ENCODE measurements around the gene ONECUT3. TPM values are rescaled to one million over a fixed set of nuclear protein-coding genes. Genes with fewer than 3 reads are reported as not detected.
A peak's percentile ranks its signal among the peaks of the same experiment; 100 is the strongest.

Gene ONECUT3
- total and polyA plus RNA-seq, 2 donors from 2014 or later: not detected

DNA sequence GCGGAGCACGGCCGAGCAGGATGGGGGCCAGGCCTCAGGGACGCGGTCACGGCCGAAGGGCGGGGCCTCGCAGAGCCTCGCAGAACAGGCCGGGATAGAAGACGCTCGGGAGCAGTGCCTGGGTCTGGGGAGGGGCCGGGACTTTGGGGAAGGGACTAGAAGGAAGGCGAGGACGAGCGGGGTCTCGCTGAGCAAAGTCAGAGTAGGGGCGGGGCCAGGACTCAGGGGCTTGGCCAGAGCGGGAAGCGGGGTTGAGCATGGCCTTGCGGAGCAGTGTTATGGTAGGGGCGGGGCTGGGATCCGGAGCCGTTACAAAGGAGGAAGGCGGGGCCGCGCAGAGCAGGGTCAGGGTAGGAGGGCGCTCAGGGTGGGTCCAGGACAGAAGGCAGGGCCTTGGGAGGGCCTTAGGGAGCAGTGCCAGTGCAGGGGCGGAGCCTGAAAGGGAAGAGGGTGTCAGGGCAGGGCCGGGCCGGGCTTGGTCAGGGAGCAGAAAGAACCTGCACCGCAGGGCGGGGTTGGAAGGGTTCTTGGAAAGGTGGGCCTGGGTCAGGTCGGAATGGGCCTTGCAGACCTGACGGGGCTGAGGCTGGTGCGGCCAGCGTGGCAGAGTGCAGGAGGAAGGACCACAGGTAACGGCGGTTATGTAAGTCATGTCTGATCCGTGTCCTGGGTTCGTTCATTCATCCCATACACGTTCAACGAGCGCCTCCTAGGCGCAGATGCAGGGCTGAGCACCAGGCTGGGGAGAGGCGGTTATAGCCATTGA is 59.3 kb downstream of the ONECUT3 start:
- no peaks in the 10 kb centered on the region for H3K27me3 ChIP-seq (ENCODE audit: control insufficient read depth, insufficient read depth, low read length)
- H3K9me3 ChIP-seq (ENCODE audit: control insufficient read depth in 2 of 3, insufficient read depth in 1 of 3, low read length in 3 of 3): no peaks in the 10 kb centered on the region
- peaks cover 0 to 8% (median 0%) of the 10 kb centered on the region in 3 donors for H3K4me1 ChIP-seq (ENCODE audit: control insufficient read depth in 2 of 3, insufficient read depth in 2 of 3, low read depth in 1 of 3, low read length in 3 of 3)
- peak overlapping the region; percentile 1 to 59 (median 43) for H3K4me3 ChIP-seq (ENCODE audit: low read length in 3 of 3)
- peak overlapping the region in 1 of 2 donors; percentile 5 for H3K27ac ChIP-seq (ENCODE audit: low read depth in 2 of 2, low read length in 2 of 2)
- FAIRE-seq (no peak), DNase-seq (peak; percentile 91 to 98 (median 93))
- TF ChIP-seq CTCF (IDR thresholded peaks at IDR 0.05; ENCODE audit: borderline replicate concordance, extremely low read depth, insufficient read depth): peak; percentile 60
- intact Hi-C loops (cut with DNase I): no loop called here
- peaks cover 0 to 4% (median 3%) of the 10 kb centered on the region in 3 donors for H3K36me3 ChIP-seq (ENCODE audit: control insufficient read depth in 2 of 3, insufficient read depth in 3 of 3, low read length in 3 of 3)
- peak overlapping the region in 1 of 3 donors; percentile 46 for H3K9ac ChIP-seq (ENCODE audit: low read length in 3 of 3)

GRCh38 chr19:1813192-1814182 is 60.2 kb downstream of the ONECUT3 start:
- Histone ChIP-seq H3K27ac (ENCODE audit: low read depth in 2 of 2, low read length in 2 of 2) (no peak overlapping the region), H3K9me3 (ENCODE audit: control insufficient read depth in 2 of 3, insufficient read depth in 1 of 3, low read length in 3 of 3) (no peaks in the 10 kb centered on the region), H3K4me1 (ENCODE audit: control insufficient read depth in 2 of 3, insufficient read depth in 2 of 3, low read depth in 1 of 3, low read length in 3 of 3) (peaks cover 0 to 8% (median 0%) of the 10 kb centered on the region in 3 donors), H3K4me3 (ENCODE audit: low read length in 3 of 3) (peak overlapping the region in 2 of 3 donors; percentile 43 to 59), H3K27me3 (ENCODE audit: control insufficient read depth, insufficient read depth, low read length) (no peaks in the 10 kb centered on the region), H3K36me3 (ENCODE audit: control insufficient read depth in 2 of 3, insufficient read depth in 3 of 3, low read length in 3 of 3) (peaks cover 0 to 11% (median 6%) of the 10 kb centered on the region in 3 donors), H3K9ac (ENCODE audit: low read length in 3 of 3) (peak overlapping the region in 1 of 3 donors; percentile 46)
- DNase-seq (peak in 1 of 5 donors; percentile 57), FAIRE-seq (no peak)
- intact Hi-C loops (cut with DNase I): no loop called here
- no peak for TF ChIP-seq CTCF (IDR thresholded peaks at IDR 0.05; ENCODE audit: borderline replicate concordance, extremely low read depth, insufficient read depth)

GRCh38 chr19:1814391-1814790 is 61.1 kb downstream of the ONECUT3 start:
- peak in 1 of 5 donors; percentile 40 for DNase-seq

More at GRCh38 chr19:1814391-1814790, 61.1 kb downstream of the ONECUT3 start:
- H3K9ac ChIP-seq (ENCODE audit: low read length in 3 of 3): no peak overlapping the region
- H3K27ac ChIP-seq (ENCODE audit: low read depth in 2 of 2, low read length in 2 of 2): no peak overlapping the region
- H3K27me3 ChIP-seq (ENCODE audit: control insufficient read depth, insufficient read depth, low read length): no peaks in the 10 kb centered on the region
- no peaks in the 10 kb centered on the region for H3K9me3 ChIP-seq (ENCODE audit: control insufficient read depth in 2 of 3, insufficient read depth in 1 of 3, low read length in 3 of 3)
- intact Hi-C loops (cut with DNase I): no loop called here
- TF ChIP-seq CTCF (IDR thresholded peaks at IDR 0.05; ENCODE audit: borderline replicate concordance, extremely low read depth, insufficient read depth): no peak
- peaks cover 0 to 11% (median 6%) of the 10 kb centered on the region in 3 donors for H3K36me3 ChIP-seq (ENCODE audit: control insufficient read depth in 2 of 3, insufficient read depth in 3 of 3, low read length in 3 of 3)
- peaks cover 0 to 8% (median 0%) of the 10 kb centered on the region in 3 donors for H3K4me1 ChIP-seq (ENCODE audit: control insufficient read depth in 2 of 3, insufficient read depth in 2 of 3, low read depth in 1 of 3, low read length in 3 of 3)
- no peak for FAIRE-seq
- no peak overlapping the region for H3K4me3 ChIP-seq (ENCODE audit: low read length in 3 of 3)
